ENCODE data around the gene SNTB2.
"Not testable (repeated sequence)": the region's sequence is repeated elsewhere in the genome, so short reads cannot be mapped to it uniquely, and the experiment has no call there.

SNTB2 gene

DNA sequence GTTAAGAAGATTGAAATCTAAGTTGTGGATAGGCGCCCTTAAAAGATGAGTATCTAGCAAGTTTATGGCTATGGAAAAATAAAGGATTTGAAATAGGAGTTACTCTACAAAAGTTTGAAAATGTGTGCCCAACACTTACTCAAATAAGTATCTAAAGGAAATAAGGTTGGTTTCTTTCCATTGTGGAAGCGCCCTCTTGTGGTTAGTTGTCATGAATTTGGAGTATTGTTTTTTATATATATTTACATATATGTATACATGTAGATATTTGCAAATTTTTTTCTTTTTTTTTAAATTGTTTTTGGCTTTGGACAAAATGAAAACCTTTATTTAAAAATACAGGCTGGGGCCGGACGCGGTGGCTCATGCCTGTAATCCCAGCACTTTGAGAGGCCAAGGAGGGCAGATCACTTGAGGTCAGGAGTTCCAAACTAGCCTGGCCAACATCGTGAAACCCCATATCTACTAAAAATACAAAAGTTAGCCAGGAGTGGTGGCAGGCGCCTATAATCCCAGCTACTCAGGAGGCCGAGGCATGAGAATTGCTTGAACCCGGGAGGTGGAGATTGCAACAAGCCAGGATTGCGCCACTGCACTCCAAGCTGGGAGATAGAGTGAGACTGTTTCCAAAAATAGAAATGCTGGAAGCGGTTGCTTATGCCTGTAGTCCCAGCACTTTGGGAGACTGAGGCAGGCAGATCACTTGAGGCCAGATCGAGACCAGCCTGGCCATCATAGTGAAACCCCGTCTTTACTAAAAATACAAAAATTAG is 100.2 kb downstream of the SNTB2 start:
- DNase-seq (ENCODE audit: low read depth), result peak; percentile 89

DNA sequence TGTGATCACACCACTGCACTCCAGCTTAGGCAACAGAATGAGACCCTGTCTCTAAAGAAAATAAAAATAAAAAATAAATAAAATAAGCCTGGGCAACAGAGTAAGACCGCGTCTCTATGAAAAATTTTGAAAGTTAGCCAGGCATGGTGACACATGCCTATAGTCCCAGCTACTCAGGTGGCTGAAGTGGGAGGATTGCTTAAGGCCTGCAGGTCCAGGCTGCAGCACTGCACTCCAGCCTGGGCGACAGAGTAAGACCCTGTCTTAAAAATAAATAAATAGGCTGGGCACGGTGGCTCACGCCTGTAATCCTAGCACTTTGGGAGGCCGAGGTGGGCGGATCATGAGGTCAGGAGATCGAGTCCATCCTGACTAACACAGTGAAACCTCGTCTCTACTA is 104.7 kb downstream of the SNTB2 start:
- not testable (repeated sequence) for DNase-seq (ENCODE audit: low read depth)

DNA sequence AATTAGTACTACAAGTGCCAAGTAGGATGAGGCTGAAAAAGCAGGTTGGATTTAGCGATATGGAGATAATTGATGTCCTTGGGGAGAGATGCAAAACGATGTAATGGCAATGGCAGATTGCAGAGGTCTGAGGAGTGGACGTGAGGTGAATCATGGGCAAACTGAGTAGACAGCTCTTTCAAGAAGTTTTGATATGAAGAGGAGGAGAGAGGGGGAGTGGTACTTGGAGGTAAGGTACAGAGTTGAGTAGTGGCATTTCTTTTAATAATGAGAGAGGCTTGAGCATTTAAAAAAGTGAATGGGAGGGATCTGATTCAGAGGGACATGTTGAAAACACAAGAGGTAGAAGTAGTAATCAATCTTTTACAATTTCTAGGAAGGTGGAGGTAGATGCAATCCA is 106.4 kb downstream of the SNTB2 start:
- no peak for DNase-seq (ENCODE audit: low read depth)

DNA sequence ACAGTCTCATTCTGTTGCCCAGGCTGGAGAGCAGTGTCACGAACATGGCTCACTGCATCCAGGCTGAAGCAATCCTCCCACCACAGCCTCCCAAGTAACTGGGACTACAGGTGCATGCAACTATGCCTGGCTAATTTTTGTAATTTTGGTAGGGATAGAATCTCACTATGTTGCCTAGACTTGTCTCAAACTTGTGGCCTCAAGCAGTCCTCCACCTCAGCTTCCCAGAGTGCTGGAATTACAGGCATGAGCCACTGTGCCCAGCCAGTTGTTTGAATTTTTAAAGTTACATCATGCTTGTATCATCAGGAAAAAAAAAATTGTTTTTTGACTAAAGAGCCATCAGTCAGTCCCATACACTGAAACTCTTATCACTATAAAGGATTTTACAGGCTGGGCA is 107.1 kb downstream of the SNTB2 start:
- DNase-seq (ENCODE audit: low read depth), result no peak

DNA sequence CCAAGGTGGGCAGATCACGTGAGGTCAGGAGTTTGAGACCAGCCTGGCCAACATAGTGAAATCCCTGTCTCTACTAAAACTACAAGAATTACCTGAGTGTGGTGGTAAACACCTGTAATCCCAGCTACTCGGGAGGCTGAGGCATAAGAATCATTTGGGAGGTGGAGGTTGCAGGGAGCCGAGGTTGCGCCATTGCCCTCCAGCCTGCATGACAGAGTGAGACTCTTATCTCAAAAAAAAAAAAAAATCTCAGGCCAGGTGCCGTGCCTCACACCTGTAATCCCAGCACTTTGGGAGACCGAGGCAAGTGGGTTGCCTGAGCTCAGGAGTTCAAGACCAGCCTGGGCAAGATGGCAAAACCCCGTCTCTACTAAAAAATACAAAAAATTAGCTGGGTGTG is 109.8 kb downstream of the SNTB2 start:
- DNase-seq (ENCODE audit: low read depth), result not testable (repeated sequence)

DNA sequence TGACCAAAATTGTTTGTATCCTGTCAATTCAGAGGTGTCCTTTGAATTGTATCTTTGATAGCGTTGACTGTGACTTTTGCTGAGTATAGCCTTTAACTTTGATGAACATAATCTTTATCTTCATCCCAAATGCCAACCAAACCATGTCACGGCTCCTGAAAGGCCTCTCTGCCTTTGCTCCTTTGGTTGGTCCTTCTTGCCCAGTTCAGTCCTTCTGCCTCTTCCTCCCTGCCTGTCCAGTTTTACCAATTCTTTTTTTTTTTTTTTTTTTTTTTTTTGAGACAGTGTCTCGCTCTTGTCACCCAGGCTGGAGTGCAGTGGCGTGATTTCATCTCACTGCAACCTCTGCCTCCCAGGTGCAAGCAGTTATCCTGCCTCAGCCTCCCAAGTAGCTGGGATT is 111.3 kb downstream of the SNTB2 start:
- no peak for DNase-seq (ENCODE audit: low read depth)

DNA sequence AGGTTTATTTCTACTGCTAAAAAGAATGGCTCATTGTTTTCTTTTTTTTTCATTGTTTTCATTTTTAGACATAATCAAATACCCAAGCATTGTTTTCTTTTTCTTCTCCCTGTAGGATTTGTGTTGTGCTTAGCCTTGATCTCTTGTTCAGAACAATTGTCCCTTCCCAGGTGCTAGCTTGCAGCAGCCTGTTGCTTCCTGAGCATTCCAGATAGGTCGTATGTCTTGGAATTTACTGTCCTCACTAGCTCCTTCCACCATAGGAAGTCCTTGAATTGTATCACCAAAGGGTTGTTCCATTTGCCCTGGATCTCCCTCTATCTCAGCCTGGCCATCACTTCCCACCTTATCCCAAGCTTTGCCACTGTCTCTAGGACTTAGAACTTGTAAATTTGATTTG is 114.2 kb downstream of the SNTB2 start:
- DNase-seq (ENCODE audit: low read depth), result no peak

DNA sequence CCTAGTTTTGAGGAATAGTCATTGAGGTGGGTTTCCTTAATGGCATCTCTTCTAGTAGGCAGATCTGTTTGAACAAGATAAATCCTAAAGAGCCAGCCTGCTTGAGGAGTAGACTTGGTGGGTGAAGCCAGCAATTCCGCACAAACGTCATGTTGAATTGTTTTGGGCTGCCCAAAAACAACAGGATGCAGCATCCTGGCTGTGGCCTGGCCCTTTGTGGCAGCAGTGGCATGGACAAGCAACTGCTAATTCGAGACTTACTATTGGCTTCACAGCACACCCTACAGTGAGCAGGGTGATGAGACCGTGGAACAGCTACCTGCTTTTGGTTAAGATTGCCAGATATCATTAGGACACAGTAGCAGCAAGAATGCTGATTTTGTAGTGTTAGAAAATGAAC is 114.9 kb downstream of the SNTB2 start:
- no peak for DNase-seq (ENCODE audit: low read depth)

DNA sequence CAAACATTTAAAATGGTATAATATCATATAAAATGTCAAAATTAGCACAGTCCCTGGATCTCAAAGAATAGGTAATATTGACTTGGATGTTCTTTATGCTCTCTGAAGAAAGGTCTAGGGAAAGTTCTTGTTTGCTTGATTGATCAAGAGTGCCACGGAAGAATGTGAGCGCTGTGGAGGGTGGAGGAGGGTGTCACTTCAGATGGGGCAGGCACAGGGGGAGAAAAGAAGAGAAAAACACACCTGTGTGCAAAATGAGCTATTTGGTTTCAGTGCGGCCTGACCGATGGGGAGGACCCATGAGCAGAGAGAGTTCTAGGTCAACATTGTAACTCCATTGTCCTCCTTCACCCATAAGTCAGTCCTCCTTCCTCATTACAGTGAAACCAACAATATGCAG is 115.3 kb downstream of the SNTB2 start:
- DNase-seq (ENCODE audit: low read depth), result no peak

DNA sequence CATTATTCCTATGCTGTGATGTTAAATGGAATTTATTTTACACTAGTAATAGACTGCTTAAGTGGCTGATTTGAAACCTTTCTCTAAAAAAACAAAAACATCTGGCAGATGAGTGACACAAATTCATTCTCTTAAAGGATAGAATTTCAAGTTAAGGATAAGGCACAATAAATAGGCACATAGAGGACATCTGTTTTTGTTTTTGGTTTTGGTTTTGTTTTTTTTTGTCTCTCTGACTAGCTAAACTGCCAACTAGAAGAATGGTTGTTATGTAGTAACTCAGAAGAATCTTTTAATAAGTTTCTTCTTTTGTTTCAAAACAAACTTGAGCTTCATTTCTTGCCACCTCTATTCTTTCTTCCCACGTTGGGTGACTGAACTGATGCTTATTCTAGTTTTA is 119.1 kb downstream of the SNTB2 start:
- DNase-seq (ENCODE audit: low read depth), result no peak

DNA sequence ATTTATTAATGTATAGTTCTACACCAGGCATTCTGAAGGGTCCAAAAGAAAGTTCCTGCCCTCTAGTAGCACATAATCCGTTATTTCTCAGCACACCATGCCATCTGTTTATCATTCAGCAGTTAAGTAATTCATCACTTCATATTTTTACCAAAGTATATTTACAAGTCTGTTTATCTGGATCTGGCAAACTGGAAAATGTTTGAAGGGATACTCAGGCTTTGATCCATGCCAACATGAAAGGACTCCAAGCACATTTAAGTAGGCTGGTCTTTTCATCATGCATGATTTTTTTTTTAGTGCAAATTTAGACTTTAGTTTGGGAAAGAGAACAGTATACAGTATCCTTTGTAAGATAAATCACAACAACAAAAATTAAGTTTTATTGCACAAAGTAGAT is 120.1 kb downstream of the SNTB2 start:
- no peak for DNase-seq (ENCODE audit: low read depth)

DNA sequence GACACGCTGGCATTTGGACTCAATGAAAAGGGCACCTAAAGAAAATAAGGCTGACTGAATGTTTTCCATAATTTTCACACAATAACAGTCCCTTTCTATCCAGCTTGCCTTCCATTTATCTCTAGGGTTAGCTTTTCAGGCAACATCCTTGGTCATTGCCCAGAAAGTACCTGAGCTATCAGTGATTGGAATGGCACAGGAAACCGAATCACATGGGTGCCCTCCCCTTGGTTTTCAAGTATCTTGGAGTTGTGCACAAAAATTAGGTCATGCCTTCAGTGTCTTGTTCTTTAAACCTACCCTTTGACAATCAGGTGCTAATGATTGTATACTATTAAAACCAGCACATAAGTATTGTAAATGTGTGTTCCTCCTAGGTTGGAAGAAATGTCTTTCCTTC is 120.9 kb downstream of the SNTB2 start:
- no peak for DNase-seq (ENCODE audit: low read depth)

DNA sequence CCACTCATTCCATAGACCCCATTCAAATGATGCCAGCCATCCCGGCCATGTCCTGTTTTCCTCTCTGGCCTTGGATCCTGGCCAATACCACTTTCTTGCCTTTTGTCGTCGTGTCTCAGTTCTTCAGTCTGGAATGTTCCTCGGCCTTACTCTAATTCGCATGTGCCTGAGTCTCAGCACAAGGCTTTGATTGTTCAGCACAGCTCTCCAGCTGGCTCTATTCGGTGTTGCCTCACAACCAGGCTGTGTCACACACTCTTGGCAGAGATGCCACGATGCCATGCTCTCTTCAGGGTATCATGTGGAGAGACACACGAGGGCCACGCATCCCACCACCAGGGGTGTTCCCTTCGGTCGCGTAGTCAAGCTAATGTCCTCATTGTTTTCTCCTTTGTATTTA is 122.4 kb downstream of the SNTB2 start:
- DNase-seq (ENCODE audit: low read depth), result no peak

DNA sequence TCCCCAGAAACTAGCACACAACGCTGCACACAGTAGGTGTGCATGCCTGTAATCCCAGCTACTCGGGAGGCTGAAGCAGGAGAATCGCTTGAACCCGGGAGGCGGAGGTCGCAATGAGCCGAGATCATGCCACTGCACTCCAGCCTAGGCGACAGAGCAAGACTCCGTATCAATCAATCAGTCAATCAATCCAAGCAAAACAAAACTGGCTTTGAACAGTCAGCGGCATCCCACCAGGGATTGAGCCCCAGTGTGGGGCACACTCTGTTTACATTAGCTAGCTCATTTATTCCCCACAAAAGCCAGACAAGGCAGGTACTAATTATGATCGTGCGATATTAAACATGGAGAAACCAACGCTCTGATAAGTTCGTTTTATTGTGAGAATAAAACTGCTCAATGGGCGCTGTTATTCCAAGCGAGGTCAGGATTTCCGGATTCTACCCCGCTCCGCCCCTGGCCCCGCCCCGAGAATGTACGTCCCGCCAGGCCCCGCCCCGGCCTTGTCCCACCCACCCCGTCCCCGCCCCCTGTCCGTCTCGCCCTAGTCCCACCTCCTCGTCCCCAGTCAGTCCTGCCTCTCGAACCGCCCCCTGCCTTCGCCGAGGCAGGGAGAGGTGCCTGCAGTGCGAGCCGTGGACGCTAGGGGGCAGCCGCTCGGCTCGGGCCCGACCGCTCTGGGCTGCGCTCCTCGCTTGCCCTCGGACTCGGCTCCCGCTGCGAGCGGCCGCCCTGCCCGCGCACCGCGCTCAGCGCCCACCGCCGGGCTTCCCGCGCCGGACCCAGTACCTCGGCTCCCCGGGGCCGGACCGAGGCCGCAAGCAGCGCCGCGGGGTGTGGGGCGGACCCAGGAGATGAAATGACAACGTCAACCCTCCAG is 123.9 kb downstream of the SNTB2 start, which contains the start of gene VPS4A:
Gene VPS4A, plus strand, starts transcription at position 698 of the 880 bp plus-strand sequence. Its CDS starts 162 bp downstream, at position 860.
- peak; percentile 92 for DNase-seq (ENCODE audit: low read depth)

DNA sequence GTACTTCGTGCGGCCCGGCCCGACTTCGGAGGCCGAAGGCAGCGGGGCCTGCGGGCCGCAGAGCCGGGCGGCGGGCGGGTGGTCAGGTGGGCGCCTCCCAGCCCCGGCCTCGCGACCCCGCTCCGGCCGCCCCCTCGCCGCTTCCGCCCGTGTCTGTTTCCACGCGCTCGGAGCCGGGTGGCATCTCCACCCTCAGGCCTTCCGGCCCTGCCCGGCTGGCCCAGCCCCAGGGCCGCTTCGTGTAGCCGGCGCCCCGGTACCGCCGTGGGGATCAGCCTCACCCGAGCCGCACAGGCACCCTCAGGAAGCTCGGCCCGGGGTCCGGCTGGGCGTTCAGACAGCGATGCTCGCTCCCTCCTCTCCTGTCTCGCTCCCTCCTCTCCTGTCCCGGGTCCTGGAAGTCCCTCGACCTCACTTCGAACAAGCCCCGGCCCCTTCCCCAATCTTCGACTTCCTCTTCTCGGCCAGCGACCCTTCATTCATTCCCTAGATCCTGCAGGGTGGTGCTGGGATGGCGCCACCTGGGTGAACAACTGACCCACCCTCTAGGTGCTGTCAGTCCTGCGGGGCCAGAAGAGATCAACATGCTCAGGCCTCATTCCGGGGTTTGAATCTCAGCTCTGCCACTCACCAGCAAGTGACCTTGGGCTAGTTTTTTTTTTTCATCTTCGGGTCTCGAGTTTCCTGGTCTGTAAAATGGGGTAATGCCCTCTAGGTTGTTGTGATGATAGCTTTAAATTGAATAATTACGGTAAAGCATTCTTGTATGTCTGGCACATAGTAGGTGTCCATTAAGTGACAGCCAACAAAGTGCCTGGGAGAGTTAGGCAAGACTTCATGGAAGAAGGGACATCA is 124.8 kb downstream of the SNTB2 start:
- DNase-seq (ENCODE audit: low read depth), result peak; percentile 27

DNA sequence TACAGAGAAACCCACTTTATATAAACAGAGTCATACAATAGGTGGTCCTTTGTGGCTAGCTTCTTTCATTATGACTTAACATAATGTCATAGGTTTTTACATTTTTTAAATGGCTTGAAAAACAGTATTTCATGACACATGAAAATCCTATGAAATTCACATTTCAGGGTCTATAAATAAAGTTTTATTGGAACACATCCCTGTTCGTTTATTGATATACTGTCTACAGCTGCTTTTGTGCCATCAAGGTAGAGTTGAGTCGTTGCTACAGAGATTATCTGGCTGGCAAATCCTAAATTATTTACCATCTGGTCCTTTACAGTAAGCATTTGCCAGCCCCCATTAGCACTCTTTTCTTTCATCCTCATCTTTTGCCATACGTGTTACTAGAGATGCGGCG is 126.5 kb downstream of the SNTB2 start:
- DNase-seq (ENCODE audit: low read depth), result no peak

DNA sequence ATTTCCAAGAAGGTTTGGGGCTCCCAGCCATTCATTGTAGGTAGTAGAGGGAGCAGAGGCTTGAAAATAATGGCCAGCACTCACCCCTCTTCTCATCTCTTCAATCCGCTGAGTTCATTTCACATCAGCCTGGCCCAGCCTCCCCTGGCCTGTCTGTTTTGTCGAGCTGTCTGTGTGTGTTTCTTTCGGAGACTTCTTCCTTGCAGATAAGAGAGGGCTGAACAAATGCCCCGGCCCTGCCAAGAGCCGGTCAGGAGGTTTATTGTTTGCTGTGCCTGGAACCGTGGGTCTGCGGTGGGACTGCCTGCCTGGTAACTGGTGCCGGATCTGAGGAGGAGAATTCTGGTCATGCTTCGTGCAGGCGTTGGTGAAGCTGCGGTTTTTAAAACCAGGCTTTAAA is 127.6 kb downstream of the SNTB2 start:
- no peak for DNase-seq (ENCODE audit: low read depth)

DNA sequence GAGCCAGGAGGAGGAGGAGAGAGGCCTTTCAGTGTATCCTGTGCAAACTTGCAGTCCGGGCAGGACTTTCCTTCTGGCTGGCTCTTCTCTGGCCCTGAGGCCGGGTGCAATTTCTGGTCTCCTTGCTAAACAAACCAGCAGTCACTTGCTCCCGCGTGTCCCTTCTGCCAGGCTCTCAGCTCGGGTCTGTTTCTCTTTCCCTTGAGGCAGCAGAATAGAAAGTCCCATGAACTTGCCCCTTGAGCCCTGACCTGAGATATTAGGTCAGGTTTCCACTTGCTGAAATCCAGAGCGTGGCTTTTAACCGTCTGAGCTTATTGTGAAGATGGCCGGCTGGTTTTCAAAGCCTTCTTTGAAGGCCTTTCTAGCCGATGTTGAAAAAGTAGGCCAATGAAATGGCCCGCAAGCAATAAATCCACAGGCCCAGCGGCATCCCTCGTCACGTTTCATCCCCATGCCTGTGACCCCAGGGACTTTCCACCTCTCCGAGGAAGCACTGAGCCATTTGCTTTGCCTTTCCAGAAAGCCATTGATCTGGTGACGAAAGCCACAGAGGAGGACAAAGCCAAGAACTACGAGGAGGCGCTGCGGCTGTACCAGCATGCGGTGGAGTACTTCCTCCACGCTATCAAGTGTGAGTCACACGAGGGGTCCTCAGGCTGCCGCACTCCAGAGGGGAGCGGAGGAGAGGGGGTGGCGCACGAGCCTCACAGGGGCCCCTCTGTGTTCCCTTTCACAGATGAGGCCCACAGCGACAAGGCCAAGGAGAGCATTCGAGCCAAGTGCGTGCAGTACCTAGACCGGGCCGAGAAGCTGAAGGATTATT is 128.7 kb downstream of the SNTB2 start:
- DNase-seq (ENCODE audit: low read depth), result no peak

DNA sequence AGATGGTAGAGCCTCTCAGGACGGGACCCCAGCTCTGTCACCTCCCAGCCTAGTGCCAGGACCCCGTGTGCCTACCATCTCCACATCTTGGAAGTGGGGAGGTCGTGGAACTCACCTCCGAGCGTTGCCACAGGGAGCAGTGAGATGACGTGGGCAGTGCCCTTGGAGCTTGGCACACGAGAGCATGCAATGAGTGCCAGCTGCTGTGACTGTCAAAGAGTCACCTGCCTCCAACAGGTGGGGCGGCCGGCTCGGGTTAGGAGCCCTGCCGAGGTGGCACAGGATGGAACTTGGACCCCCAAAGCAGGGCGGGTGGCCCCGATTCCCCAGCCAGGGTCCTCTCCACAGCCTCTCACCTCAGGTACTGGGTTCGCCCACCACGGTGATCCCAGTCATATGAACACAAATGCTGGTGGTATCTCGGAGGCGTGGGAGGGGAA is 129.7 kb downstream of the SNTB2 start:
- DNase-seq (ENCODE audit: low read depth), result no peak

DNA sequence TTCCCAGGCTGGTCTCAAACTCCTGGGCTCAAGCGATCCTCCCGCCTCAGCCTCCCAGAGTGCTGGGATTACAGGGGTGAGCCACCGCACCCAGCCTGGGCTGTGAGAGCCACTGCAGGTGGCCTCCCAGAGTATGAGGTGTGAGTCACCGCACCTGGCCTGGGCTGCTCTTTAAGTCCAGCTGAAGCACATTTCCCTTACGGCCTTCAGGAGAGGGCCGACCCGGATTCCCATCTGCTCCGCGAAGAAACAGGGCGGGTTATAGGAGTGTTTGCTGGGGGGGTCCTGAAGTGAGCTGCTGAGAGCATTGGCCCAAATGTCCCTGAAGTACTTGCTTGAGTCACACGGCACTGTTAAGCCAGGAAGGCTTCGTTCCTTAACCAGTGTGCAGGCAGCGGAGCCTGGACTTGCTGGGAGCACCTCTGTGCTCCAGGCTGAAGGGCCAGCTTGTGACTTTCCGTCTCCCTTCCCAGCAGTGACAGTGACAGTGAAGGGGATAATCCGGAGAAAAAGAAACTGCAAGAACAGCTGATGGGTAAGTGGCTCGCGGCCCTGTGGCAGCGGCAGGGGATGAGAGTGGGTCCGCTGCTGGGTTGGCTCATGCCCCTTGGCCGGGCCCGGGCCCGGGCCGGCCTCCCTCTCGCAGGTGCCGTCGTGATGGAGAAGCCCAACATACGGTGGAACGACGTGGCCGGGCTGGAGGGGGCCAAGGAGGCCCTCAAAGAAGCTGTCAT is 131.4 kb downstream of the SNTB2 start:
- no peak for DNase-seq (ENCODE audit: low read depth)

DNA sequence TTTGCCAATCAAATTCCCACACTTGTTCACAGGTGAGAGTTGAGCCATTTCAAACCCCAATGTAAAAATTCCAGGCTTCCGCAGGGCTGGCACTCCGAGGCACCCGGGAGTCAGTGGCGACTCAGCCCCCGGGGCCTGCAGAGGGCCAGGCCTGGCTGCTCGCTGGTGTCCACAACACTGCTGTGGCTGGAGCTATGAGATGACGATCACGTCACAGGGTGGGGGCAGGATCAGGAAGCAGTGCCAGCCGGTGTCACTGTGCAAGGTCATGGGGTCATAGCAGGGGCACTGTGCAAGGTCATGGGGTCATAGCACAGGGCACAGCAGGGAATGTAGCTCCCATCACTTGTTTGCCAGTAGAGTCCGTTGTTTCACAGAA is 131.9 kb downstream of the SNTB2 start:
- no peak for DNase-seq (ENCODE audit: low read depth)

Data from amniotic epithelial cell (primary cell).